CD14-positive monocyte (primary cell): ENCODE data around the gene TNFAIP8. TPM values are rescaled to one million over a fixed set of nuclear protein-coding genes. Genes with fewer than 3 reads are reported as not detected.

Source experiments
- DNase-seq, 3 donors: peaks; one replicate each; pipeline ENCODE4 v3.0.0-alpha.2; 2011 to 2022
- H2AFZ ChIP-seq: 2 replicates; pipeline ENCODE4 v1.6.0; 2012; ENCODE audit warnings: mild to moderate bottlenecking, low read depth, low read length, inconsistent platforms; ENCODE audit not compliant: insufficient read depth, poor library complexity, severe bottlenecking
- H3K27ac ChIP-seq, 2 donors: 1 replicate in 1 of 2; 2 replicates in 1 of 2; pipeline ENCODE4 v1.5.1; 2012 to 2013; ENCODE audit warnings: low read length in 2 of 2, control low read depth in 1 of 2, inconsistent platforms in 1 of 2, low read depth in 1 of 2, mild to moderate bottlenecking in 1 of 2
- H3K27me3 ChIP-seq, 2 donors: one replicate each; pipeline versions ENCODE4 v1.6.0 to v1.6.1; 2011 to 2013; ENCODE audit warnings: low read length in 2 of 2; ENCODE audit not compliant: control insufficient read depth in 2 of 2, insufficient read depth in 2 of 2
- H3K36me3 ChIP-seq, 2 donors: replicated peaks in 1 of 2; 1 replicate in 1 of 2; 2 replicates in 1 of 2; pipeline versions ENCODE4 v1.5.1 to v1.6.1; 2012 to 2013; ENCODE audit warnings: low read length in 2 of 2, control low read depth in 1 of 2, inconsistent platforms in 1 of 2, mild to moderate bottlenecking in 1 of 2; ENCODE audit not compliant: insufficient read depth in 2 of 2, control insufficient read depth in 1 of 2
- H3K4me1 ChIP-seq, 2 donors: 1 replicate in 1 of 2; 2 replicates in 1 of 2; pipeline versions ENCODE4 v1.5.1 to v1.6.1; 2012 to 2013; ENCODE audit warnings: low read length in 2 of 2, control low read depth in 1 of 2, inconsistent platforms in 1 of 2, mild to moderate bottlenecking in 1 of 2, moderate library complexity in 1 of 2; ENCODE audit not compliant: insufficient read depth in 2 of 2, control insufficient read depth in 1 of 2
- H3K4me2 ChIP-seq: replicated peaks from 2 replicates; pipeline ENCODE3; 2012; ENCODE audit warnings: low read length, moderate library complexity, mild to moderate bottlenecking; ENCODE audit not compliant: poor library complexity, severe bottlenecking; ENCODE audit errors: extremely low read depth
- H3K4me3 ChIP-seq, 3 experiments: fragments of 200-600 bp in 1 of 3; sonication (generic) in 1 of 3; replicated peaks in 1 of 3; 1 replicate in 2 of 3; 2 replicates in 1 of 3; pipeline ENCODE4 v1.5.1; 2011 to 2013; ENCODE audit warnings: low read length in 3 of 3, mild to moderate bottlenecking in 3 of 3, control low read depth in 2 of 3, low read depth in 2 of 3, inconsistent platforms in 1 of 3, moderate library complexity in 1 of 3
- H3K79me2 ChIP-seq: 2 replicates; pipeline ENCODE4 v1.6.0; 2012; ENCODE audit warnings: mild to moderate bottlenecking, control low read depth, inconsistent platforms, low read length, moderate library complexity; ENCODE audit not compliant: insufficient read depth
- H3K9ac ChIP-seq: 2 replicates; pipeline ENCODE4 v1.6.0; 2017; ENCODE audit warnings: low read length, mild to moderate bottlenecking; ENCODE audit not compliant: insufficient read depth, poor library complexity, severe bottlenecking
- H3K9me3 ChIP-seq, 2 donors: replicated peaks in 1 of 2; 1 replicate in 1 of 2; 2 replicates in 1 of 2; pipeline versions ENCODE4 v1.5.1 to v1.6.1; 2012 to 2013; ENCODE audit warnings: low read length in 2 of 2, control low read depth in 1 of 2; ENCODE audit not compliant: control insufficient read depth in 1 of 2, insufficient read depth in 1 of 2
- H4K20me1 ChIP-seq: 2 replicates; pipeline ENCODE4 v1.6.0; 2012; ENCODE audit warnings: mild to moderate bottlenecking, low read length, control low read depth, moderate library complexity; ENCODE audit not compliant: insufficient read depth
- H3K27ac Mint-ChIP-seq, 7 donors: one replicate each; pipeline ENCODE4 v1.8.0; 2020; ENCODE audit warnings: mild to moderate bottlenecking in 7 of 7, mixed read lengths in 7 of 7, moderate library complexity in 6 of 7, inconsistent platforms in 2 of 7
- H3K27me3 Mint-ChIP-seq, 3 donors: one replicate each; pipeline ENCODE4 v1.8.0; 2021 to 2022; ENCODE audit warnings: low read depth in 3 of 3, mild to moderate bottlenecking in 3 of 3, mixed read lengths in 3 of 3, moderate library complexity in 3 of 3, inconsistent platforms in 1 of 3
- H3K36me3 Mint-ChIP-seq, 2 donors: one replicate each; pipeline ENCODE4 v1.8.0; 2020; ENCODE audit warnings: mixed read lengths in 2 of 2, inconsistent platforms in 1 of 2, mild to moderate bottlenecking in 1 of 2
- H3K4me1 Mint-ChIP-seq: one replicate; pipeline ENCODE4 v1.8.0; 2020; ENCODE audit warnings: mild to moderate bottlenecking, mixed read lengths
- H3K4me3 Mint-ChIP-seq, 2 donors: one replicate each; pipeline ENCODE4 v1.8.0; 2020; ENCODE audit warnings: mild to moderate bottlenecking in 2 of 2, mixed read lengths in 2 of 2, moderate library complexity in 1 of 2
- H3K9me3 Mint-ChIP-seq, 7 donors: one replicate each; pipeline ENCODE4 v1.8.0; 2020 to 2022; ENCODE audit warnings: mixed read lengths in 7 of 7, mild to moderate bottlenecking in 6 of 7, moderate library complexity in 6 of 7, inconsistent platforms in 2 of 7
- WGBS: methylation state at CpG from one replicate; pipeline ENCODE4 v1.1.5; 2013; ENCODE audit warnings: missing lambda C conversion rate; ENCODE audit not compliant: insufficient coverage; 5-methylcytosine and 5-hydroxymethylcytosine counted together
- intact Hi-C, 2 donors: fragments of 100-400 bp; cut with micrococcal nuclease; formaldehyde crosslinking; loops; one replicate each; pipeline versions ENCODE4 v1.15.0 to v1.15.1; 2023
- polyA plus RNA-seq, 3 donors: library from polyadenylated mRNA; depleted of rRNA in 1 of 3; unstranded in 2 of 3; stranded (reverse) in 1 of 3; fragments of 300-500 nt in 2 of 3; fragments of >200 nt in 1 of 3; fragmentation: Illumina TruSeq in 2 of 3; gene quantifications; 1 replicate in 2 of 3; 2 replicates in 1 of 3; pipeline ENCODE4 v1.2.3, GENCODE V29; 2012 to 2021
- TF ChIP-seq, protein P1 (sequence below): fragments of 200-600 bp; IDR thresholded peaks from one replicate; pipeline ENCODE4 v1.8.0; 2022; ENCODE audit warnings: antibody characterized with exemption, mild to moderate bottlenecking

Gene TNFAIP8
- polyA plus RNA-seq, 3 donors: 20.6 to 55.5 (median 47.0) TPM

DNA sequence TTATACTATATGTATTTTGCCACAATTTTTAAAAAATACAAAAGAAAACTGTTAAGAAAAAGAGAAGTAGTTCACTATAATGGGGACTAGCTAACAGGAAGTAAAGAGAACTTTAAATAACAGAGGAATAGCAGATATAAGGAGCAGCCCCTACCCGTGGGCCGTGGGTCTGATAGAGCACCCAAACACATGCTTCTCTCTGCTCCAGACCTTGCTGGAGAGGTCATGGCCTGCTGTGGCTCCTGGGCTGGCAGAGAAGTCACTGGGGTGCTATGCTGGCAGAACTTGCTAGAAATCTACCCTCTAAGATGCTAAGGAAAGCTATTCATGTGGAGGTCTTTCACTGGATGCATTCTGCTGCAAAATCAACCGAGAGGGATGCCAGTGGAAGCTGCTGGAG, 10.0 kb upstream of the TNFAIP8 start:
- DNase-seq: no peak
- 83% methylated on average over 1 of the region's 3 CpGs for WGBS
- no peak overlapping the region for H2AFZ ChIP-seq
- H3K4me3 Mint-ChIP-seq: peak overlapping the region; percentile 48 to 67
- intact Hi-C loops: loop anchor here (1.0 to 10.0 kb wide), 2 partner anchors 8 to 69 kb away; no protein-coding TSS in a partner anchor
- TF ChIP-seq, protein P1, sequence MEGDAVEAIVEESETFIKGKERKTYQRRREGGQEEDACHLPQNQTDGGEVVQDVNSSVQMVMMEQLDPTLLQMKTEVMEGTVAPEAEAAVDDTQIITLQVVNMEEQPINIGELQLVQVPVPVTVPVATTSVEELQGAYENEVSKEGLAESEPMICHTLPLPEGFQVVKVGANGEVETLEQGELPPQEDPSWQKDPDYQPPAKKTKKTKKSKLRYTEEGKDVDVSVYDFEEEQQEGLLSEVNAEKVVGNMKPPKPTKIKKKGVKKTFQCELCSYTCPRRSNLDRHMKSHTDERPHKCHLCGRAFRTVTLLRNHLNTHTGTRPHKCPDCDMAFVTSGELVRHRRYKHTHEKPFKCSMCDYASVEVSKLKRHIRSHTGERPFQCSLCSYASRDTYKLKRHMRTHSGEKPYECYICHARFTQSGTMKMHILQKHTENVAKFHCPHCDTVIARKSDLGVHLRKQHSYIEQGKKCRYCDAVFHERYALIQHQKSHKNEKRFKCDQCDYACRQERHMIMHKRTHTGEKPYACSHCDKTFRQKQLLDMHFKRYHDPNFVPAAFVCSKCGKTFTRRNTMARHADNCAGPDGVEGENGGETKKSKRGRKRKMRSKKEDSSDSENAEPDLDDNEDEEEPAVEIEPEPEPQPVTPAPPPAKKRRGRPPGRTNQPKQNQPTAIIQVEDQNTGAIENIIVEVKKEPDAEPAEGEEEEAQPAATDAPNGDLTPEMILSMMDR: no peak
- H3K4me1 Mint-ChIP-seq: peaks cover 79% of the 10 kb centered on the region
- peaks cover 94% of the 10 kb centered on the region for H3K79me2 ChIP-seq
- no peaks in the 10 kb centered on the region for H3K27me3 Mint-ChIP-seq
- H3K9me3 Mint-ChIP-seq: peaks cover 0 to 4% (median 0%) of the 10 kb centered on the region in 7 donors
- peak overlapping the region; percentile 51 for H3K4me2 ChIP-seq
- H3K27ac Mint-ChIP-seq: peak overlapping the region; percentile 64 to 90 (median 84)
- peak overlapping the region; percentile 48 to 79 for H3K27ac ChIP-seq
- no peaks in the 10 kb centered on the region for H3K36me3 ChIP-seq
- no peaks in the 10 kb centered on the region for H3K9me3 ChIP-seq
- no peaks in the 10 kb centered on the region for H3K27me3 ChIP-seq
- H3K36me3 Mint-ChIP-seq: peaks cover 6 to 9% of the 10 kb centered on the region in 2 donors
- H3K4me1 ChIP-seq: peaks cover 56 to 63% of the 10 kb centered on the region in 2 donors
- H3K9ac ChIP-seq: no peak overlapping the region
- peak overlapping the region in 1 of 3 experiments; percentile 49 for H3K4me3 ChIP-seq
- peaks cover 77% of the 10 kb centered on the region for H4K20me1 ChIP-seq

DNA sequence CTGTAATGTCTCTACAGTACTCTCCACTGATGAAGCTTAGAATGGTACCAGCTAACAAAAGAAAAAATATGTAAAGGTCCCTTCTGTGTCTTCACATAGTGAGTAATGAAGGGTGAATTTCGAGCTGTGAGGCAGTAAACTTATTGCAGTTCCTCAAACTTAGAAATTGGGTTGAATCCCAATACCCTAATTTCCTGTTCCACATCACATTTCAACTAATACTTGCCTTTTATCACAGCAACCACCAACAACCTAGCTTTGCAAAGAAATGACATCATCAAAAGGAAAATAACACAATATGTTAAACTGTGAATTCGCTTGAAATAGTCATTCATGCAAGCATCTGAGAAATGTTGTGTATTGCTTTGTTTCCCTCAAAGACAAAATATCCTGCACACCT, 9.4 kb upstream of the TNFAIP8 start:
- peaks cover 94% of the 10 kb centered on the region for H3K79me2 ChIP-seq
- peak overlapping the region; percentile 51 for H3K4me2 ChIP-seq
- H3K27ac ChIP-seq: peak overlapping the region; percentile 48 to 79
- Mint-ChIP-seq H3K27ac (peak overlapping the region; percentile 64 to 90 (median 84)), H3K4me3 (peak overlapping the region in 1 of 2 donors; percentile 67), H3K9me3 (peaks cover 0 to 4% (median 0%) of the 10 kb centered on the region in 7 donors), H3K27me3 (no peaks in the 10 kb centered on the region), H3K4me1 (peaks cover 74% of the 10 kb centered on the region), H3K36me3 (peaks cover 6 to 9% of the 10 kb centered on the region in 2 donors)
- intact Hi-C loops: loop anchor here (1.0 to 10.0 kb wide), 2 partner anchors 8 to 68 kb away; no protein-coding TSS in a partner anchor
- H3K36me3 ChIP-seq: no peaks in the 10 kb centered on the region
- H3K4me3 ChIP-seq: peak overlapping the region in 1 of 3 experiments; percentile 49
- H3K9ac ChIP-seq: no peak overlapping the region
- peak; percentile 37 to 58 (median 41) for DNase-seq
- TF ChIP-seq, protein P1: no peak
- H3K9me3 ChIP-seq: no peaks in the 10 kb centered on the region
- no peaks in the 10 kb centered on the region for H3K27me3 ChIP-seq
- peaks cover 50 to 58% of the 10 kb centered on the region in 2 donors for H3K4me1 ChIP-seq
- WGBS: no CpG with 5 or more reads among the region's 2 CpGs
- no peak overlapping the region for H2AFZ ChIP-seq
- peaks cover 77% of the 10 kb centered on the region for H4K20me1 ChIP-seq
